ENCODE measurements around the gene ZNF821. TPM values are rescaled to one million over a fixed set of nuclear protein-coding genes. Genes with fewer than 3 reads are reported as not detected.

The ZNF821 gene
- polyA plus RNA-seq, 1 experiment = 6.3 TPM

- ChIA-PET CTCF (no interaction called here), POLR2A (no interaction called here)
- no peaks in the 10 kb centered on the region for H3K27me3 ChIP-seq (ENCODE audit: control insufficient read depth, insufficient read depth, low read length)
- no peak overlapping the region for H3K27ac ChIP-seq (ENCODE audit: low read depth, low read length)
- H3K9me3 ChIP-seq (ENCODE audit: control insufficient read depth, insufficient read depth, low read length) = no peaks in the 10 kb centered on the region; the same call in 1 of the 2 replicates
- no peak overlapping the region for H3K4me3 ChIP-seq (ENCODE audit: low read depth, low read length)
- TF ChIP-seq, protein P1, sequence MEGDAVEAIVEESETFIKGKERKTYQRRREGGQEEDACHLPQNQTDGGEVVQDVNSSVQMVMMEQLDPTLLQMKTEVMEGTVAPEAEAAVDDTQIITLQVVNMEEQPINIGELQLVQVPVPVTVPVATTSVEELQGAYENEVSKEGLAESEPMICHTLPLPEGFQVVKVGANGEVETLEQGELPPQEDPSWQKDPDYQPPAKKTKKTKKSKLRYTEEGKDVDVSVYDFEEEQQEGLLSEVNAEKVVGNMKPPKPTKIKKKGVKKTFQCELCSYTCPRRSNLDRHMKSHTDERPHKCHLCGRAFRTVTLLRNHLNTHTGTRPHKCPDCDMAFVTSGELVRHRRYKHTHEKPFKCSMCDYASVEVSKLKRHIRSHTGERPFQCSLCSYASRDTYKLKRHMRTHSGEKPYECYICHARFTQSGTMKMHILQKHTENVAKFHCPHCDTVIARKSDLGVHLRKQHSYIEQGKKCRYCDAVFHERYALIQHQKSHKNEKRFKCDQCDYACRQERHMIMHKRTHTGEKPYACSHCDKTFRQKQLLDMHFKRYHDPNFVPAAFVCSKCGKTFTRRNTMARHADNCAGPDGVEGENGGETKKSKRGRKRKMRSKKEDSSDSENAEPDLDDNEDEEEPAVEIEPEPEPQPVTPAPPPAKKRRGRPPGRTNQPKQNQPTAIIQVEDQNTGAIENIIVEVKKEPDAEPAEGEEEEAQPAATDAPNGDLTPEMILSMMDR (IDR thresholded peaks at IDR 0.05; ENCODE audit: low read depth, low read length) = no peak
- no peak for DNase-seq (ENCODE audit: low read depth, low spot score)
Measured at GRCh38 chr16:71848622-71849021, 35.4 kb downstream of the ZNF821 start.

DNA sequence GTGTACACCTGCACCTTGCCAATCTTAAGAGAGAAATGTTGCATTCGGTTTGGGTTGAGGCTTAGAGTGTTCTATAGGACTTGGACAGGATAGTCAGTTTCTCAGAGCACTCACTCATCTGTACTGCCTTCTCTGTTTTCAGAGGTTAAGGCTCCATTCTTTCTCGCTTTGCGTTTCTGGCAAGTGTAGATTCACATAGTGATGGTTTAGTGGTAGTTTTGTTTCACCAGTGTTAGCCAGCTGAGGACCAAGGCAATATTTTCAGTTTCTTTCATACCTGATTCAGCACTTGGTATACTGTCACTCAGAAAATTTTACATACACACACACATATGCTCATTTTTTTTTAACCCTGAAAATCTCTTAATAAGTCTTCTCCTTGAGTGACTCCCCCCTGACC lies 36.9 kb downstream of the ZNF821 start:
- H3K9me3 ChIP-seq (ENCODE audit: control insufficient read depth, insufficient read depth, low read length) = no peaks in the 10 kb centered on the region; the same call in 1 of the 2 replicates
- no peak for DNase-seq (ENCODE audit: low read depth, low spot score)
- no peaks in the 10 kb centered on the region for H3K27me3 ChIP-seq (ENCODE audit: control insufficient read depth, insufficient read depth, low read length)
- POLR2A ChIA-PET = no interaction called here
- CTCF ChIA-PET = interaction anchor here (1.1 to 1.7 kb wide), 2 partner anchors 36 to 115 kb away, joined by 4 to 6 read pairs; no protein-coding TSS in a partner anchor
- TF ChIP-seq, protein P1 (IDR thresholded peaks at IDR 0.05; ENCODE audit: low read depth, low read length) = no peak
- peak overlapping the region; percentile 97 for H3K4me3 ChIP-seq (ENCODE audit: low read depth, low read length)
- H3K27ac ChIP-seq (ENCODE audit: low read depth, low read length) = no peak overlapping the region

- DNase-seq (ENCODE audit: low read depth, low spot score) = no peak
- CTCF ChIA-PET = interaction anchor here (1.1 to 1.7 kb wide), 2 partner anchors 36 to 115 kb away, joined by 4 to 6 read pairs; no protein-coding TSS in a partner anchor
- Histone ChIP-seq H3K9me3 (ENCODE audit: control insufficient read depth, insufficient read depth, low read length) (no peaks in the 10 kb centered on the region; the same call in 1 of the 2 replicates), H3K4me3 (ENCODE audit: low read depth, low read length) (peak overlapping the region; percentile 97), H3K27ac (ENCODE audit: low read depth, low read length) (peak overlapping the region; percentile 61), H3K27me3 (ENCODE audit: control insufficient read depth, insufficient read depth, low read length) (no peaks in the 10 kb centered on the region)
- TF ChIP-seq, protein P1 (IDR thresholded peaks at IDR 0.05; ENCODE audit: low read depth, low read length) = no peak
- POLR2A ChIA-PET = no interaction called here
Measured at GRCh38 chr16:71846431-71846830, 37.6 kb downstream of the ZNF821 start.

DNA sequence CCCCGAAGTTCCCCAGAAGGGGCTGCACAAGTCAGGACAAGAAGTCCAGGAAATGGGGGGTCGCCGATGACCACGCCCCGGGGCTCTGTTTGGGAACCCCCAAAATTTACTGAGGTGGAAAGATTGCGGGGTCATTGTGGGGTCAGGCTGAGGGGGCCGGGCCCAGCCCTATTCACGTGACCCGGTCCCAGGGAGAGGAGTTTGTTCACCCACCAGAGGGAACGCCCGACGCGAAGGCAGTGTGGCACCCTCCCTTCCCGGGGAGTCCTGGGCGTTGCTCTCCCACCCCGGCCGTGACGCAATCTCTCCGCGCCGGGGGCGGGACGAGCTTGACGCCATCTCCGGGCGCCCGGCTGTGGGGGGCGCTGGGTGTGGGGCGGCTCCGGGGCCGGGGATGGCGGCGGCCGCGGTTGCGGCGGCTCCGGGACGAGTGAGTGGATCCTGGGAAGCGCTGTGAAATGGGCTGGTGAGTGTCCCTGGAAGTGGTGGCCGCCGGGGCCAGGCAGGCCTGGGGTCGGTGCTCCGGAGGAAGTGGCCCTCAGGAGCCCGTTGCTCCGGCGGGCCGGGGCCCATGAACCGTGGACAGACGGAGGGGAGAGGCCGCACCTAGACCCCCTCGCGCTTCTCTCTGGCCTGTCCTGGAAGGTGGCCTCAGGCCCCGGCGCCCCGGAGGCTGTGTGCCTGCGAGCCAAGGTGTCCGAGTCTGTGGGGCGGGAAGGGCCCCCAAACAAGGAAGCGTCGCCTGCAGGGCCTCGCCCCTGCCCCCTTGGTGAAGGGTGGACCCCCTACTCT lies 38.1 kb downstream of the ZNF821 start, which contains the start of gene ATXN1L:
Gene ATXN1L (plus strand): TSS at position 338 of the 792 bp plus-strand sequence. CDS start 3,765 bp downstream, outside the sequence.
- ChIA-PET CTCF (interaction anchor here (1.1 kb wide), 1 partner anchor 116 kb away, joined by 4 read pairs; no protein-coding TSS in a partner anchor), POLR2A (no interaction called here)
- TF ChIP-seq, protein P1 (IDR thresholded peaks at IDR 0.05; ENCODE audit: low read depth, low read length) = no peak
- no peaks in the 10 kb centered on the region; the same call in 1 of the 2 replicates for H3K9me3 ChIP-seq (ENCODE audit: control insufficient read depth, insufficient read depth, low read length)
- no peaks in the 10 kb centered on the region for H3K27me3 ChIP-seq (ENCODE audit: control insufficient read depth, insufficient read depth, low read length)
- peak within 1 kb of the TSS; percentile 97 for H3K4me3 ChIP-seq (ENCODE audit: low read depth, low read length)
- peak within 1 kb of the TSS; percentile 61 for H3K27ac ChIP-seq (ENCODE audit: low read depth, low read length)
- peak; percentile 75 for DNase-seq (ENCODE audit: low read depth, low spot score)

- no peak overlapping the region for H3K4me3 ChIP-seq (ENCODE audit: low read depth, low read length)
- no peaks in the 10 kb centered on the region; the same call in 1 of the 2 replicates for H3K9me3 ChIP-seq (ENCODE audit: control insufficient read depth, insufficient read depth, low read length)
- POLR2A ChIA-PET = no interaction called here
- CTCF ChIA-PET = interaction anchor here (1.1 kb wide), 2 partner anchors 38 to 118 kb away, joined by 3 to 4 read pairs; no protein-coding TSS in a partner anchor
- no peaks in the 10 kb centered on the region for H3K27me3 ChIP-seq (ENCODE audit: control insufficient read depth, insufficient read depth, low read length)
- DNase-seq (ENCODE audit: low read depth, low spot score) = no peak
- no peak overlapping the region for H3K27ac ChIP-seq (ENCODE audit: low read depth, low read length)
- TF ChIP-seq, protein P1 (IDR thresholded peaks at IDR 0.05; ENCODE audit: low read depth, low read length) = no peak
Measured at GRCh38 chr16:71843572-71843971, 40.4 kb downstream of the ZNF821 start.

All from AG04450 (cell line).